Measurements from ENCODE around the gene PRRG2. TPM values are rescaled to one million over a fixed set of nuclear protein-coding genes. Genes with fewer than 3 reads are reported as not detected.
A peak's percentile ranks its signal among the peaks of the same experiment; 100 is the strongest.

The PRRG2 gene
- total RNA-seq, 6 experiments from 2014 or later: 2.5 to 5.9 (median 3.1) TPM

DNA sequence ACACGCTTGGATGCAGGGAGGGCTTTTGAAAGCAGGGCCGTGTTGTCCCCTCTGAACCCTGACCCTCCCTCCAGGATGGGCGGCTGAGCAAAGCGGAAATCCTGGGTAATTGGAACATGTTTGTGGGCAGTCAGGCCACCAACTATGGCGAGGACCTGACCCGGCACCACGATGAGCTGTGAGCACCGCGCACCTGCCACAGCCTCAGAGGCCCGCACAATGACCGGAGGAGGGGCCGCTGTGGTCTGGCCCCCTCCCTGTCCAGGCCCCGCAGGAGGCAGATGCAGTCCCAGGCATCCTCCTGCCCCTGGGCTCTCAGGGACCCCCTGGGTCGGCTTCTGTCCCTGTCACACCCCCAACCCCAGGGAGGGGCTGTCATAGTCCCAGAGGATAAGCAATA lies 38.1 kb upstream of the PRRG2 start:
- DNase-seq (no peak), ATAC-seq (no peak)
- Histone ChIP-seq H3K27ac (no peak overlapping the region), H3K36me3 (peaks cover 0 to 30% (median 14%) of the 10 kb centered on the region in 4 donors), H3K4me3 (no peak overlapping the region), H3K9me3 (no peaks in the 10 kb centered on the region), H3K27me3 (no peaks in the 10 kb centered on the region), H3K4me1 (no peaks in the 10 kb centered on the region)
- TF ChIP-seq, protein P1, sequence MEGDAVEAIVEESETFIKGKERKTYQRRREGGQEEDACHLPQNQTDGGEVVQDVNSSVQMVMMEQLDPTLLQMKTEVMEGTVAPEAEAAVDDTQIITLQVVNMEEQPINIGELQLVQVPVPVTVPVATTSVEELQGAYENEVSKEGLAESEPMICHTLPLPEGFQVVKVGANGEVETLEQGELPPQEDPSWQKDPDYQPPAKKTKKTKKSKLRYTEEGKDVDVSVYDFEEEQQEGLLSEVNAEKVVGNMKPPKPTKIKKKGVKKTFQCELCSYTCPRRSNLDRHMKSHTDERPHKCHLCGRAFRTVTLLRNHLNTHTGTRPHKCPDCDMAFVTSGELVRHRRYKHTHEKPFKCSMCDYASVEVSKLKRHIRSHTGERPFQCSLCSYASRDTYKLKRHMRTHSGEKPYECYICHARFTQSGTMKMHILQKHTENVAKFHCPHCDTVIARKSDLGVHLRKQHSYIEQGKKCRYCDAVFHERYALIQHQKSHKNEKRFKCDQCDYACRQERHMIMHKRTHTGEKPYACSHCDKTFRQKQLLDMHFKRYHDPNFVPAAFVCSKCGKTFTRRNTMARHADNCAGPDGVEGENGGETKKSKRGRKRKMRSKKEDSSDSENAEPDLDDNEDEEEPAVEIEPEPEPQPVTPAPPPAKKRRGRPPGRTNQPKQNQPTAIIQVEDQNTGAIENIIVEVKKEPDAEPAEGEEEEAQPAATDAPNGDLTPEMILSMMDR (IDR thresholded peaks at IDR 0.05): no peak
- no peak for TF ChIP-seq POLR2A (IDR thresholded peaks at IDR 0.05)
- intact Hi-C loops (cut with DNase I): loop anchor here in 1 of 2 donors (5.0 kb wide), 1 partner anchor 36 kb away; no protein-coding TSS in a partner anchor
- no CpG with 5 or more reads among the region's 14 CpGs for WGBS (ENCODE audit: insufficient coverage, low coverage, low lambda C conversion rate, missing lambda C conversion rate)

DNA sequence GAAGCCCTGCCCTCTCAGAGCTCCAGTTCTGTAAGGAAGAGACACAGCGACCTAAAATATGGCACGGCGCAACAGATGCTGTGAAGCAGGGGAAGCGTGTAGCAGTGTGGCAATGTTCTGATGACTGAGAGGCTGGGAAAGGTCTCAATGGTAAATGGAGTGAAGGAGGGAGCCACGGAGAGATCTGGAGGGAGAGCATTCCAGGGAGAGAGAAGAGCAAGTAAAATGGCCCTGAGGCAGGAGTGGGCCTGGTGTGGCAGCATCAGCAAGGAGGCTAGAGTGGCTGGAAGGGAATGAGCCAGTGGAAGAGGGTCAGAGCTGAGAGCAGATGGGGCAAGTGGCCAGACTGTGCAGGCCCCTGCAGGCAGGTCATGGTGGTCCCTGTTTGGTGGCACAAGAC lies 37.0 kb upstream of the PRRG2 start:
- H3K4me1 ChIP-seq: no peaks in the 10 kb centered on the region
- no peak overlapping the region for H3K27ac ChIP-seq
- H3K9me3 ChIP-seq: no peaks in the 10 kb centered on the region
- 56% methylated on average over 5 of the region's 5 CpGs for WGBS (ENCODE audit: insufficient coverage, low coverage, low lambda C conversion rate, missing lambda C conversion rate)
- intact Hi-C loops (cut with DNase I): loop anchor here in 1 of 2 donors (5.0 kb wide), 1 partner anchor 37 kb away; no protein-coding TSS in a partner anchor
- peaks cover 0 to 23% (median 6%) of the 10 kb centered on the region in 4 donors for H3K36me3 ChIP-seq
- DNase-seq (no peak), ATAC-seq (no peak)
- H3K27me3 ChIP-seq: no peaks in the 10 kb centered on the region
- no peak overlapping the region for H3K4me3 ChIP-seq
- TF ChIP-seq POLR2A (IDR thresholded peaks at IDR 0.05): no peak
- TF ChIP-seq, protein P1 (IDR thresholded peaks at IDR 0.05): no peak

DNA sequence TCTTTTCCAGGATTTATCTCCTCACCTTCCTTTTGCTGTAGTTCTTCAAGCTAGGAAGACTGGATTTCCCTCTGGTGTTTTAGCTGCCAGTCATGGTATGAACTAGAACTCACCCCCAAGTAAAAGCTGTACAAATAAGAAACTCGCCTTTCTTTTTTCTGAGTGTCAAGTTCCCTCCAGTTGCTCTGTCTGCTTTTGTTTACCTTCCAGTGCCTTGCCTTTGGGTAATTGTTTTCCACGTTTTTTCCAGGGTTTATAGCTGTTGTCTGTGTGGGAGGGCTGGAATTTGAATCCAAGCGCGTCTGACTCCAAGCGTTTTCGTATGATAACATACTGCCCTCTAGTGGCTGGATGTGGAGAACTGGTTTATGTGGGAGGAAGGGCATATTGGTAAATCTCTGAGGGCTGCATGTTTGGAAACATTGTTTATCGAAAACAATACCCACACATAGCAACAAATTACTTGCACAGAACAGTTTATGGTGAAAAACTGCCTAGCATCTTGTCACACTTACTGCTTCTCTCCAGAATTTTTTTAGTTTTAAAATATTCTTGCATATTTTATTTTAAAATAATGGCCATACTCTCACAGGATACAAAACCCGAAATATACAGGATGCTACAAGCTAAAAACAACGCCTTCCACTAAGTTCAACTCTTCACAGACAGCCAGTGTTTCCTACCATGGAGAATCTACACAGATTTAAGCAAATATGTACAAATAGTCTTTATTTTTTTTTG lies 34.1 kb upstream of the PRRG2 start:
- DNase-seq: peak in 1 of 3 donors; percentile 74
- peak; percentile 90 to 96 (median 94) for ATAC-seq
- intact Hi-C loops (cut with DNase I): no loop called here
- Histone ChIP-seq H3K27ac (no peak overlapping the region), H3K27me3 (no peaks in the 10 kb centered on the region), H3K4me3 (no peak overlapping the region), H3K9me3 (no peaks in the 10 kb centered on the region), H3K4me1 (no peaks in the 10 kb centered on the region), H3K36me3 (peaks cover 0 to 8% (median 2%) of the 10 kb centered on the region in 4 donors)
- TF ChIP-seq POLR2A (IDR thresholded peaks at IDR 0.05): no peak
- TF ChIP-seq, protein P1 (IDR thresholded peaks at IDR 0.05): peak; percentile 86 to 93 (median 88)
- WGBS (ENCODE audit: insufficient coverage, low coverage, low lambda C conversion rate, missing lambda C conversion rate): 8% methylated on average over 9 of the region's 9 CpGs

DNA sequence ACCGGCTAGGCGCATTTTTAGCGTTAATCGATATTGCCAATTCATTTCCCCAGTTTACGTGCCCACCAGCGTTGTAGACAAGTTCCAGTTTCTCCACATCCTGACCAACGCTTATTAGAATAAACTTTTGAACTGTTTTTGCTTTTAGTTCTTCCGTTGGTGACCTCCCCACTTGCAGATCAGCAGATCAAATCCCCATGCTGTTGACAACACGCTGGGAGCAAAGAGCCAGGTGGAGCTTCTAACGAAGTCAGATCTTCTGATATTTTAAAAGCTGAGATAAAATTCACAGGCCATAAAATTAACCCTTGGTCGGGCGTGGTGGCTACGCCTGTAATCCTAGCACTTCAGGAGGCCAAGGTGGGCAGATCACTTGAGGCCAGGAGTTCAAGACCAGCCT lies 32.1 kb upstream of the PRRG2 start:
- ATAC-seq (no peak), DNase-seq (no peak)
- TF ChIP-seq POLR2A (IDR thresholded peaks at IDR 0.05): no peak
- TF ChIP-seq, protein P1 (IDR thresholded peaks at IDR 0.05): no peak
- Histone ChIP-seq H3K4me1 (peaks cover 0 to 11% (median 0%) of the 10 kb centered on the region in 4 donors), H3K36me3 (peaks cover 0 to 8% (median 0%) of the 10 kb centered on the region in 4 donors), H3K27ac (no peak overlapping the region), H3K27me3 (no peaks in the 10 kb centered on the region), H3K9me3 (no peaks in the 10 kb centered on the region), H3K4me3 (no peak overlapping the region)
- WGBS (ENCODE audit: insufficient coverage, low coverage, low lambda C conversion rate, missing lambda C conversion rate): 57% methylated on average over 12 of the region's 13 CpGs
- intact Hi-C loops (cut with DNase I): no loop called here
